K562 (cell line): ENCODE data around the gene RIPOR2. TPM values are rescaled to one million over a fixed set of nuclear protein-coding genes. Genes with fewer than 3 reads are reported as not detected.

ENCODE experiments used
- ZBED1 ChIP-seq: IDR thresholded peaks from 2 replicates; pipeline ENCODE4 v1.6.1; 2014
- ZNF165 ChIP-seq: fragments of 250-450 bp; sonication (Bioruptor Pico); IDR thresholded peaks from 2 replicates; pipeline ENCODE4 v1.4.0; 2020; ENCODE audit warnings: borderline replicate concordance
- ZNF318 ChIP-seq, 2 experiments: fragments of 450-650 bp; IDR thresholded peaks; 2 replicates each; pipeline ENCODE4 v1.6.1; 2016; ENCODE audit warnings: mild to moderate bottlenecking in 2 of 2, borderline replicate concordance in 1 of 2, low read depth in 1 of 2, moderate library complexity in 1 of 2
- polyA plus RNA-seq, 8 experiments: library from polyadenylated mRNA; depleted of rRNA in 4 of 8; stranded (reverse) in 5 of 8; unstranded in 3 of 8; fragments of >200 nt; fragmentation: Nextera tagmentation in 2 of 8; fragmentation: Illumina TruSeq in 1 of 8; extraction: Ambion mirVana in 2 of 8; extraction: Trizol in 1 of 8; gene quantifications; 2 replicates each; pipeline versions ENCODE4 v1.2.1 to v1.2.3, GENCODE V29; 2011 to 2014; ENCODE audit warnings: inconsistent platforms in 1 of 8, missing spikeins in 1 of 8
- total RNA-seq, 7 experiments: library from RNA; depleted of rRNA in 6 of 7; stranded (reverse); fragments of >200 nt in 6 of 7; fragmentation: Illumina TruSeq in 2 of 7; extraction: Trizol in 2 of 7; gene quantifications; 2 replicates each; pipeline versions ENCODE4 v1.2.1 to v1.2.3, GENCODE V29; 2011 to 2021; ENCODE audit warnings: low replicate concordance in 1 of 7

RIPOR2 gene
- total and polyA plus RNA-seq, 9 of the 15 experiments (the other 6 are each of a cell fraction or from before 2014, with no cell fraction given) = 0.04 to 1.0 (median 0.47) TPM; not detected in 2

- TF ChIP-seq ZNF318 (IDR thresholded peaks at IDR 0.05; ENCODE audit: borderline replicate concordance in 1 of 2, low read depth in 1 of 2) (no peak), ZBED1 (no peak), ZNF165 (CRISPR knock-in tag) (no peak)
These were observed 36.7 kb upstream of the RIPOR2 start (continued) for GRCh38 chr6:24972311-24972958.
